Keratinocyte (primary cell): ENCODE data around the gene C9orf153.

Experiments used
- CTCF ChIP-seq, 3 experiments: IDR thresholded peaks in 1 of 3; conservative IDR thresholded peaks in 1 of 3; optimal IDR thresholded peaks in 1 of 3; 2 replicates in 2 of 3; 3 replicates in 1 of 3; pipeline versions ENCODE3 to v1.5.1; 2011; ENCODE audit warnings: low read length in 3 of 3, mild to moderate bottlenecking in 3 of 3, moderate library complexity in 2 of 3, control low read depth in 1 of 3, inconsistent platforms in 1 of 3; ENCODE audit not compliant: insufficient read depth in 2 of 3; ENCODE audit errors: extremely low read depth in 1 of 3
- EZH2 ChIP-seq: IDR thresholded peaks from one replicate; pipeline ENCODE4 v1.6.1; 2012; ENCODE audit warnings: inconsistent platforms, mild to moderate bottlenecking, low read length, moderate library complexity

- TF ChIP-seq CTCF (optimal IDR thresholded peaks at IDR 0.05 in 1 of 3, IDR thresholded peaks at IDR 0.05 in 1 of 3, conservative IDR thresholded peaks at IDR 0.05 in 1 of 3; ENCODE audit: extremely low read depth in 1 of 3, insufficient read depth in 2 of 3, low read length in 3 of 3) (no peak), EZH2 (no peak)
Observed at GRCh38 chr9:86272221-86272620, 12.8 kb upstream of the C9orf153 start.
